ENCODE results near the gene STOML1.
A peak's percentile ranks its signal among the peaks of the same experiment; 100 is the strongest.

Gene STOML1

GRCh38 chr15:73991726-73992593, at the start of gene STOML1:
Gene STOML1 (minus strand): TSS chr15:73992295. CDS start chr15:73992223, 72 bp downstream.
- Mint-ChIP-seq H3K27ac (peak within 1 kb of the TSS; percentile 76), H3K4me1 (peaks cover 76% of the 10 kb centered on the region), H3K4me3 (peak within 1 kb of the TSS; percentile 90), H3K9me3 (no peaks in the 10 kb centered on the region), H3K27me3 (no peaks in the 10 kb centered on the region), H3K36me3 (peaks cover 1% of the 10 kb centered on the region)
- ATAC-seq = peak; percentile 92

GRCh38 chr15:74041311-74041756, 49.2 kb upstream of the STOML1 start:
- Mint-ChIP-seq H3K27me3 (no peaks in the 10 kb centered on the region), H3K36me3 (peaks cover 52% of the 10 kb centered on the region), H3K27ac (no peak overlapping the region), H3K4me1 (no peaks in the 10 kb centered on the region), H3K4me3 (no peak overlapping the region), H3K9me3 (no peaks in the 10 kb centered on the region)
- no peak for ATAC-seq

- Mint-ChIP-seq H3K4me1 (no peaks in the 10 kb centered on the region), H3K27me3 (no peaks in the 10 kb centered on the region), H3K4me3 (no peak overlapping the region), H3K27ac (no peak overlapping the region), H3K9me3 (no peaks in the 10 kb centered on the region), H3K36me3 (peaks cover 58% of the 10 kb centered on the region)
- ATAC-seq = no peak
Measured at GRCh38 chr15:74040109-74040850, 48.2 kb upstream of the STOML1 start.

GRCh38 chr15:74039656-74040010, 47.5 kb upstream of the STOML1 start:
- Mint-ChIP-seq H3K36me3 (peaks cover 63% of the 10 kb centered on the region), H3K4me1 (no peaks in the 10 kb centered on the region), H3K27ac (no peak overlapping the region), H3K9me3 (no peaks in the 10 kb centered on the region), H3K27me3 (no peaks in the 10 kb centered on the region), H3K4me3 (no peak overlapping the region)
- ATAC-seq = no peak

GRCh38 chr15:74038707-74039655, 46.9 kb upstream of the STOML1 start:
- Mint-ChIP-seq H3K36me3 (peaks cover 69% of the 10 kb centered on the region), H3K27me3 (no peaks in the 10 kb centered on the region)

GRCh38 chr15:74037171-74038117, 45.3 kb upstream of the STOML1 start:
- H3K27me3 Mint-ChIP-seq = no peaks in the 10 kb centered on the region
- H3K4me3 Mint-ChIP-seq = no peak overlapping the region
- no peak for ATAC-seq
- no peaks in the 10 kb centered on the region for H3K9me3 Mint-ChIP-seq
- peak overlapping the region; percentile 4 for H3K27ac Mint-ChIP-seq
- H3K36me3 Mint-ChIP-seq = peaks cover 63% of the 10 kb centered on the region
- H3K4me1 Mint-ChIP-seq = no peaks in the 10 kb centered on the region

More at GRCh38 chr15:74038707-74039655, 46.9 kb upstream of the STOML1 start:
- H3K27ac Mint-ChIP-seq = no peak overlapping the region
- H3K4me3 Mint-ChIP-seq = no peak overlapping the region
- H3K9me3 Mint-ChIP-seq = no peaks in the 10 kb centered on the region
- no peak for ATAC-seq
- H3K4me1 Mint-ChIP-seq = no peaks in the 10 kb centered on the region

GRCh38 chr15:74036271-74037170, 44.4 kb upstream of the STOML1 start:
- H3K4me3 Mint-ChIP-seq = no peak overlapping the region
- H3K36me3 Mint-ChIP-seq = peaks cover 60% of the 10 kb centered on the region
- peak overlapping the region; percentile 4 for H3K27ac Mint-ChIP-seq
- no peaks in the 10 kb centered on the region for H3K27me3 Mint-ChIP-seq
- no peaks in the 10 kb centered on the region for H3K9me3 Mint-ChIP-seq
- no peaks in the 10 kb centered on the region for H3K4me1 Mint-ChIP-seq
- ATAC-seq = no peak

GRCh38 chr15:74035121-74036017, 43.3 kb upstream of the STOML1 start:
- H3K4me3 Mint-ChIP-seq = no peak overlapping the region
- no peak for ATAC-seq
- no peaks in the 10 kb centered on the region for H3K4me1 Mint-ChIP-seq
- no peaks in the 10 kb centered on the region for H3K9me3 Mint-ChIP-seq
- H3K27ac Mint-ChIP-seq = no peak overlapping the region
- H3K27me3 Mint-ChIP-seq = no peaks in the 10 kb centered on the region
- H3K36me3 Mint-ChIP-seq = peaks cover 63% of the 10 kb centered on the region

- Mint-ChIP-seq H3K27me3 (no peaks in the 10 kb centered on the region), H3K36me3 (peaks cover 69% of the 10 kb centered on the region), H3K4me1 (no peaks in the 10 kb centered on the region), H3K9me3 (no peaks in the 10 kb centered on the region), H3K27ac (no peak overlapping the region), H3K4me3 (no peak overlapping the region)
- ATAC-seq = no peak
Measured at GRCh38 chr15:74034206-74034755, 42.2 kb upstream of the STOML1 start.

GRCh38 chr15:74032606-74033561, 40.8 kb upstream of the STOML1 start:
- Mint-ChIP-seq H3K9me3 (no peaks in the 10 kb centered on the region), H3K27ac (peak overlapping the region; percentile 32)

GRCh38 chr15:74032046-74032445, 40.0 kb upstream of the STOML1 start:
- ATAC-seq = no peak
- H3K4me1 Mint-ChIP-seq = no peaks in the 10 kb centered on the region

More at GRCh38 chr15:74032606-74033561, 40.8 kb upstream of the STOML1 start:
- Mint-ChIP-seq H3K36me3 (peaks cover 67% of the 10 kb centered on the region), H3K4me1 (no peaks in the 10 kb centered on the region), H3K27me3 (no peaks in the 10 kb centered on the region), H3K4me3 (no peak overlapping the region)
- ATAC-seq = no peak

More at GRCh38 chr15:74032046-74032445, 40.0 kb upstream of the STOML1 start:
- H3K27me3 Mint-ChIP-seq = no peaks in the 10 kb centered on the region
- H3K4me3 Mint-ChIP-seq = no peak overlapping the region
- no peaks in the 10 kb centered on the region for H3K9me3 Mint-ChIP-seq
- peaks cover 64% of the 10 kb centered on the region for H3K36me3 Mint-ChIP-seq
- peak overlapping the region; percentile 32 for H3K27ac Mint-ChIP-seq

All from stimulated activated memory B cell treated with anti-CD40 and anti-IgM and Interleukin-4, amounts not matched to agents 10 μg/mL and 1 μg/mL and 100 μg/mL, for 72 hours (primary cell).